Osteocyte (in vitro differentiated cells): ENCODE results near the gene NAA25. TPM values are rescaled to one million over a fixed set of nuclear protein-coding genes. Genes with fewer than 3 reads are reported as not detected.
"Not testable (repeated sequence)": the region's sequence is repeated elsewhere in the genome, so short reads cannot be mapped to it uniquely, and the experiment has no call there.

Experiments
- DNase-seq: peaks from one replicate; pipeline ENCODE4 v3.0.0; 2021; ENCODE audit warnings: mixed read lengths; ENCODE audit not compliant: unreplicated experiment; ENCODE audit errors: extremely low spot score
- H3K27ac Mint-ChIP-seq: one replicate; pipeline ENCODE4 v1.8.0; 2021; ENCODE audit warnings: mild to moderate bottlenecking, mixed read lengths; ENCODE audit not compliant: unreplicated experiment
- H3K27me3 Mint-ChIP-seq: one replicate; pipeline ENCODE4 v1.8.0; 2021; ENCODE audit warnings: mixed read lengths; ENCODE audit not compliant: unreplicated experiment
- H3K36me3 Mint-ChIP-seq: one replicate; pipeline ENCODE4 v1.8.0; 2021; ENCODE audit warnings: mixed read lengths; ENCODE audit not compliant: unreplicated experiment
- H3K4me1 Mint-ChIP-seq: one replicate; pipeline ENCODE4 v1.8.0; 2021; ENCODE audit warnings: mixed read lengths; ENCODE audit not compliant: unreplicated experiment
- H3K4me3 Mint-ChIP-seq: one replicate; pipeline ENCODE4 v1.8.0; 2021; ENCODE audit warnings: mild to moderate bottlenecking, moderate library complexity, mixed read lengths; ENCODE audit not compliant: unreplicated experiment
- H3K9me3 Mint-ChIP-seq: one replicate; pipeline ENCODE4 v1.8.0; 2021; ENCODE audit warnings: mixed read lengths; ENCODE audit not compliant: unreplicated experiment
- total RNA-seq: library from RNA; stranded (reverse); gene quantifications from 2 replicates; pipeline ENCODE4 v1.2.1, GENCODE V29; 2021
- TF ChIP-seq, protein P1 (sequence below): fragments of 200-600 bp; sonication (generic); IDR thresholded peaks from 2 replicates; pipeline ENCODE4 v1.5.0; 2021; ENCODE audit warnings: antibody characterized with exemption, mild to moderate bottlenecking, moderate library complexity

The NAA25 gene
- total RNA-seq, 1 donor from 2014 or later, result 22.7 TPM

GRCh38 chr12:112049351-112049750, 59.2 kb downstream of the NAA25 start:
- Mint-ChIP-seq H3K27ac (no peak overlapping the region), H3K9me3 (no peaks in the 10 kb centered on the region), H3K27me3 (no peaks in the 10 kb centered on the region), H3K36me3 (peaks cover 51% of the 10 kb centered on the region), H3K4me3 (no peak overlapping the region), H3K4me1 (no peaks in the 10 kb centered on the region)
- no peak for DNase-seq
- TF ChIP-seq, protein P1, sequence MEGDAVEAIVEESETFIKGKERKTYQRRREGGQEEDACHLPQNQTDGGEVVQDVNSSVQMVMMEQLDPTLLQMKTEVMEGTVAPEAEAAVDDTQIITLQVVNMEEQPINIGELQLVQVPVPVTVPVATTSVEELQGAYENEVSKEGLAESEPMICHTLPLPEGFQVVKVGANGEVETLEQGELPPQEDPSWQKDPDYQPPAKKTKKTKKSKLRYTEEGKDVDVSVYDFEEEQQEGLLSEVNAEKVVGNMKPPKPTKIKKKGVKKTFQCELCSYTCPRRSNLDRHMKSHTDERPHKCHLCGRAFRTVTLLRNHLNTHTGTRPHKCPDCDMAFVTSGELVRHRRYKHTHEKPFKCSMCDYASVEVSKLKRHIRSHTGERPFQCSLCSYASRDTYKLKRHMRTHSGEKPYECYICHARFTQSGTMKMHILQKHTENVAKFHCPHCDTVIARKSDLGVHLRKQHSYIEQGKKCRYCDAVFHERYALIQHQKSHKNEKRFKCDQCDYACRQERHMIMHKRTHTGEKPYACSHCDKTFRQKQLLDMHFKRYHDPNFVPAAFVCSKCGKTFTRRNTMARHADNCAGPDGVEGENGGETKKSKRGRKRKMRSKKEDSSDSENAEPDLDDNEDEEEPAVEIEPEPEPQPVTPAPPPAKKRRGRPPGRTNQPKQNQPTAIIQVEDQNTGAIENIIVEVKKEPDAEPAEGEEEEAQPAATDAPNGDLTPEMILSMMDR, result no peak

- H3K36me3 Mint-ChIP-seq, result peaks cover 47% of the 10 kb centered on the region
- H3K27me3 Mint-ChIP-seq, result no peaks in the 10 kb centered on the region
- H3K4me3 Mint-ChIP-seq, result no peak overlapping the region
- H3K9me3 Mint-ChIP-seq, result no peaks in the 10 kb centered on the region
- DNase-seq, result no peak
- TF ChIP-seq, protein P1, result no peak
- H3K4me1 Mint-ChIP-seq, result no peaks in the 10 kb centered on the region
- no peak overlapping the region for H3K27ac Mint-ChIP-seq
Measured at GRCh38 chr12:112046003-112046402, 62.6 kb downstream of the NAA25 start.

DNA sequence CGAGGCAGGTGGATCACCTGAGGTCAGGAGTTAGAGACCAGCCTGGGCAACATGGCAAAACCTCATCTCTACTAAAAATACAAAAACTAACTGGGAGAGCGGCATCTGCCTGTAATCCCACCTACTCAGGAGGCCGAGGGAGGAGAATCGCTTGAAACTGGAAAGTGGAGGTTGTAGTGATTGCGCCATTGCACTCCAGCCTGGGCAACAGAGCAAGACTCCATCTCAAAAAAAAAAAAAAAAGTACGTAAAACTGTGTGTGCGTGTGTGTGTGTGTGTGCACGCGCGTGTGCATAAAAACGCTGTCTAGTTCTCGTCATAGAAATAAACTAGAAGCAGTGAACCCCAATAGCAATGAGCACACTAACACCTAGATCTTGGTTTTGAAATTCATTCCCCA, 72.0 kb downstream of the NAA25 start:
- H3K4me1 Mint-ChIP-seq, DNase-seq, H3K4me3 Mint-ChIP-seq, H3K9me3 Mint-ChIP-seq, H3K27ac Mint-ChIP-seq, H3K27me3 Mint-ChIP-seq: not testable (repeated sequence)
- H3K36me3 Mint-ChIP-seq, result peaks cover 50% of the 10 kb centered on the region

GRCh38 chr12:112035219-112035785, 73.3 kb downstream of the NAA25 start:
- Mint-ChIP-seq H3K27ac (no peak overlapping the region), H3K27me3 (no peaks in the 10 kb centered on the region), H3K4me1 (no peaks in the 10 kb centered on the region), H3K9me3 (no peaks in the 10 kb centered on the region), H3K36me3 (peaks cover 54% of the 10 kb centered on the region), H3K4me3 (no peak overlapping the region)
- TF ChIP-seq, protein P1, result no peak
- no peak for DNase-seq

GRCh38 chr12:112032292-112032691, 76.3 kb downstream of the NAA25 start:
- TF ChIP-seq, protein P1, result no peak
- DNase-seq, result no peak
- H3K4me1 Mint-ChIP-seq, result no peaks in the 10 kb centered on the region
- H3K27ac Mint-ChIP-seq, result no peak overlapping the region
- peaks cover 48% of the 10 kb centered on the region for H3K36me3 Mint-ChIP-seq
- H3K27me3 Mint-ChIP-seq, result no peaks in the 10 kb centered on the region
- H3K4me3 Mint-ChIP-seq, result no peak overlapping the region
- H3K9me3 Mint-ChIP-seq, result no peaks in the 10 kb centered on the region

DNA sequence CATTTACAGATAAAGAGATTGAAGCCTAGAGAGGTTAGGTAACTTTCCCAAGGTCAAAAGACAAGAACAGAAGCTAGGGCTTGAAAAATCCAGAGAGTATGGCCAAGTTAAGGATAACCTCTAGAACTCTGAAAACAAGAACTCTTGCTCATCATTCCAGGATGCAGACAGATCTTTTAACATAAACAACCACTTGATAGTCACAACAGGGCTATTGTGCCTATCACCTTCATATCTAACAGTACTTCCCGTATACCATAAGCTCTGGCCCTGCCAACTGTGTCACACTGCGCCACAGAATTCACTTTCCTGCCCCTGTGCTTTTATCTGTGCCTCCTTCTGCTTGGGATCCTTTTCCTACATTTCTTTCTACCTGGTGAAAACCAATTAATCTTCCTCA, 77.1 kb downstream of the NAA25 start:
- Mint-ChIP-seq H3K27me3 (no peaks in the 10 kb centered on the region), H3K27ac (no peak overlapping the region), H3K4me3 (no peak overlapping the region), H3K4me1 (no peaks in the 10 kb centered on the region), H3K36me3 (peaks cover 47% of the 10 kb centered on the region), H3K9me3 (no peaks in the 10 kb centered on the region)
- TF ChIP-seq, protein P1, result no peak
- no peak for DNase-seq
